Suprapubic skin (tissue), 4 donors: ENCODE measurements around the gene SSR4. TPM values are rescaled to one million over a fixed set of nuclear protein-coding genes. Genes with fewer than 3 reads are reported as not detected.
A peak's percentile ranks its signal among the peaks of the same experiment; 100 is the strongest.
"Not testable (repeated sequence)": the region's sequence is repeated elsewhere in the genome, so short reads cannot be mapped to it uniquely, and the experiment has no call there.

Experiments
- DNase-seq, 2 donors: peaks; one replicate each; pipeline ENCODE4 v3.0.0-alpha.2; 2019; ENCODE audit warnings: low spot score in 2 of 2
- H3K27ac ChIP-seq: fragments of 200-600 bp; sonication (generic); one replicate; pipeline ENCODE4 v1.5.1; 2019
- H3K27me3 ChIP-seq: fragments of 200-600 bp; sonication (generic); one replicate; pipeline ENCODE4 v1.5.1; 2019
- H3K36me3 ChIP-seq: fragments of 200-600 bp; sonication (generic); one replicate; pipeline ENCODE4 v1.5.1; 2019
- H3K4me1 ChIP-seq: fragments of 200-600 bp; sonication (generic); one replicate; pipeline ENCODE4 v1.5.1; 2019
- H3K4me3 ChIP-seq: fragments of 200-600 bp; sonication (generic); one replicate; pipeline ENCODE4 v1.5.1; 2019; ENCODE audit warnings: mild to moderate bottlenecking
- H3K9me3 ChIP-seq: fragments of 200-600 bp; sonication (generic); one replicate; pipeline ENCODE4 v1.5.1; 2019
- CTCF ChIP-seq, 2 donors: fragments of 200-600 bp in 1 of 2; fragments of 450-650 bp in 1 of 2; sonication (generic) in 1 of 2; IDR thresholded peaks; one replicate each; pipeline ENCODE4 v1.5.1; 2016 to 2019; ENCODE audit warnings: antibody characterized with exemption in 2 of 2, mild to moderate bottlenecking in 1 of 2, moderate library complexity in 1 of 2
- EP300 ChIP-seq: sonication (generic); formaldehyde crosslinking; IDR thresholded peaks from one replicate; pipeline ENCODE4 v1.6.1; 2017; ENCODE audit warnings: antibody characterized with exemption
- POLR2A ChIP-seq, 2 donors: fragments of 450-650 bp; IDR thresholded peaks; one replicate each; pipeline ENCODE4 v1.6.1; 2017; ENCODE audit warnings: antibody characterized with exemption in 2 of 2, mild to moderate bottlenecking in 2 of 2, moderate library complexity in 2 of 2
- POLR2AphosphoS5 ChIP-seq, 3 donors: sonication (generic); formaldehyde crosslinking; IDR thresholded peaks; one replicate each; pipeline ENCODE4 v1.6.1; 2017; ENCODE audit warnings: antibody characterized with exemption in 3 of 3
- WGBS: methylation state at CpG from one replicate; pipeline ENCODE4 v1.1.5; 2018; 5-methylcytosine and 5-hydroxymethylcytosine counted together
- total RNA-seq, 4 donors: library from RNA; depleted of rRNA; stranded (reverse); fragments of >200 nt; gene quantifications; one replicate each; pipeline ENCODE4 v1.1.0, GENCODE V29; 2016

SSR4 gene
- 100 to 1,000 TPM in 3 of 4 donors, 10 to 100 TPM in 1; 86.7 to 200 (median 150) TPM for total RNA-seq

GRCh38 chrX:153794018-153794896 is at the start of gene SSR4, which contains the start of gene IDH3G:
Gene SSR4, plus strand, starts transcription at chrX:153794668. Its CDS starts 20 bp downstream, at chrX:153794688.
Gene IDH3G, minus strand, starts transcription at chrX:153794375. Its CDS starts 49 bp downstream, at chrX:153794326.
- Histone ChIP-seq H3K9me3 (no peaks in the 10 kb centered on the region), H3K4me1 (peaks cover 43% of the 10 kb centered on the region), H3K36me3 (peaks cover 20% of the 10 kb centered on the region), H3K27me3 (no peaks in the 10 kb centered on the region), H3K4me3 (peak within 1 kb of the TSS; percentile 69), H3K27ac (peak within 1 kb of the TSS; percentile 96)
- 57% methylated on average over 36 of the region's 92 CpGs for WGBS
- TF ChIP-seq POLR2A (IDR thresholded peaks at IDR 0.05) (peak; percentile 3 to 9), EP300 (no peak), POLR2AphosphoS5 (IDR thresholded peaks at IDR 0.05) (peak in 1 of 3 donors; percentile 75), CTCF (IDR thresholded peaks at IDR 0.05) (peak in 1 of 2 donors; percentile 12)
- peak; percentile 94 for DNase-seq

- WGBS, result 68% methylated on average over 12 of the region's 12 CpGs
- not testable (repeated sequence) for H3K9me3 ChIP-seq, DNase-seq, H3K27ac ChIP-seq, H3K27me3 ChIP-seq, H3K36me3 ChIP-seq, H3K4me3 ChIP-seq
- H3K4me1 ChIP-seq, result peaks cover 13% of the 10 kb centered on the region
Measured at GRCh38 chrX:153745067-153745433, 49.4 kb upstream of the SSR4 start.

- H3K27ac ChIP-seq, result no peak overlapping the region
- H3K4me1 ChIP-seq, result peaks cover 13% of the 10 kb centered on the region
- no peaks in the 10 kb centered on the region for H3K36me3 ChIP-seq
- 87% methylated on average over 3 of the region's 3 CpGs for WGBS
- no peaks in the 10 kb centered on the region for H3K9me3 ChIP-seq
- DNase-seq, result no peak
- H3K4me3 ChIP-seq, result no peak overlapping the region
- TF ChIP-seq EP300, result no peak
- no peak for TF ChIP-seq CTCF (IDR thresholded peaks at IDR 0.05)
- TF ChIP-seq POLR2A (IDR thresholded peaks at IDR 0.05), result no peak
- no peak for TF ChIP-seq POLR2AphosphoS5 (IDR thresholded peaks at IDR 0.05)
- H3K27me3 ChIP-seq, result no peaks in the 10 kb centered on the region
Measured at GRCh38 chrX:153746359-153746758, 48.1 kb upstream of the SSR4 start.

GRCh38 chrX:153746991-153747390 is 47.5 kb upstream of the SSR4 start:
- not testable (repeated sequence) for H3K9me3 ChIP-seq, H3K27me3 ChIP-seq, H3K27ac ChIP-seq, DNase-seq, H3K36me3 ChIP-seq, H3K4me3 ChIP-seq
- WGBS, result 58% methylated on average over 6 of the region's 6 CpGs
- peaks cover 13% of the 10 kb centered on the region for H3K4me1 ChIP-seq

GRCh38 chrX:153749017-153749416 is 45.5 kb upstream of the SSR4 start:
- H3K4me3 ChIP-seq, H3K36me3 ChIP-seq, H3K27me3 ChIP-seq, H3K4me1 ChIP-seq, H3K27ac ChIP-seq, DNase-seq, H3K9me3 ChIP-seq: not testable (repeated sequence)
- WGBS, result 80% methylated on average over 7 of the region's 7 CpGs

GRCh38 chrX:153750127-153750774 is 44.2 kb upstream of the SSR4 start:
- WGBS, result 73% methylated on average over 12 of the region's 12 CpGs

More at GRCh38 chrX:153750127-153750774, 44.2 kb upstream of the SSR4 start:
- no peak overlapping the region for H3K4me3 ChIP-seq
- H3K27ac ChIP-seq, result no peak overlapping the region
- no peaks in the 10 kb centered on the region for H3K9me3 ChIP-seq
- H3K27me3 ChIP-seq, result no peaks in the 10 kb centered on the region
- TF ChIP-seq CTCF (IDR thresholded peaks at IDR 0.05), result no peak
- DNase-seq, result no peak
- no peaks in the 10 kb centered on the region for H3K36me3 ChIP-seq
- no peaks in the 10 kb centered on the region for H3K4me1 ChIP-seq
